Heart left ventricle (tissue), 13 donors: Measurements from ENCODE around the gene DNASE2B.

Source experiments
- CTCF ChIP-seq, 12 donors: fragments of 200-600 bp; sonication (generic) in 4 of 12; IDR thresholded peaks; one replicate each; pipeline versions ENCODE4 v1.5.0 to v1.8.0; 2018 to 2022; ENCODE audit warnings: antibody characterized with exemption in 12 of 12, mild to moderate bottlenecking in 5 of 12
- POLR2A ChIP-seq, 2 donors: fragments of 450-650 bp; IDR thresholded peaks; one replicate each; pipeline ENCODE4 v1.6.1; 2017; ENCODE audit warnings: antibody characterized with exemption in 2 of 2, mild to moderate bottlenecking in 2 of 2, moderate library complexity in 2 of 2
- donor health status: ischemic (EF 13 %, LVEDD 7.1; RV severe dilation, severe dysfunction).
- donor health status: DM: no; HTN: yes; CAD: no.
- donor health status: DM: no; HTN: no; CAD: no.
- donor health status: ischemic (EF 25% LVEDD 6.9; RV normal size, moderate dysfunction).
- donor health status: ischemic (EF 25% LVEDD 5.7; RV mildly dilated, moderate dysfunction).
- donor health status: ischemic (EF 35%, LVEDD 5.7; RV mildly dilated, moderate dysfunction).
- donor health status: nonischemic (EF 11% LVEDD 7.7; RV severe dilation, severe dysfunction).
- donor health status: DM: yes; HTN: yes; CAD: no.
- donor health status: PGD.
- donor health status: ischemic (EF 29% LVEDD 5.4; RV normal size, mild dysfunction).
- donor health status: nonischemic (EF 23%, LVEDD 6.1; RV moderate dilation, normal function).

GRCh38 chr1:84409888-84410287, 11.6 kb downstream of the DNASE2B start:
- TF ChIP-seq POLR2A (IDR thresholded peaks at IDR 0.05) (no peak), CTCF (IDR thresholded peaks at IDR 0.05) (no peak)
